Stomach (tissue), 9 donors: ENCODE measurements around the gene ARSG. TPM values are rescaled to one million over a fixed set of nuclear protein-coding genes. Genes with fewer than 3 reads are reported as not detected.
"Not testable (repeated sequence)": the region's sequence is repeated elsewhere in the genome, so short reads cannot be mapped to it uniquely, and the experiment has no call there.

ENCODE experiments used
- DNase-seq, 2 donors: peaks; one replicate each; pipeline versions ENCODE4 v3.0.0 to v3.0.0-alpha.2; 2013 to 2019
- H3K27ac ChIP-seq, 5 donors: fragments of 200-600 bp in 4 of 5; sonication (generic) in 4 of 5; one replicate each; pipeline ENCODE4 v1.5.1; 2013 to 2019; ENCODE audit warnings: mild to moderate bottlenecking in 1 of 5, moderate library complexity in 1 of 5
- H3K27me3 ChIP-seq, 3 donors: fragments of 200-600 bp; sonication (generic); one replicate each; pipeline ENCODE4 v1.5.1; 2017 to 2019; ENCODE audit warnings: mixed run types in 1 of 3
- H3K36me3 ChIP-seq, 4 donors: fragments of 200-600 bp; sonication (generic); 1 replicate in 3 of 4; 2 replicates in 1 of 4; pipeline ENCODE4 v1.5.1; 2016 to 2019
- H3K4me1 ChIP-seq, 4 donors: fragments of 200-600 bp; sonication (generic); one replicate each; pipeline ENCODE4 v1.5.1; 2016 to 2019
- H3K4me3 ChIP-seq, 4 donors: fragments of 200-600 bp; sonication (generic) in 3 of 4; one replicate each; pipeline ENCODE4 v1.5.1; 2016 to 2019; ENCODE audit warnings: mild to moderate bottlenecking in 1 of 4
- H3K9me3 ChIP-seq, 4 donors: fragments of 200-600 bp; sonication (generic); one replicate each; pipeline ENCODE4 v1.5.1; 2016 to 2019
- CTCF ChIP-seq, 7 experiments: fragments of 450-650 bp in 4 of 7; fragments of 200-600 bp in 3 of 7; sonication (generic) in 3 of 7; IDR thresholded peaks; one replicate each; pipeline ENCODE4 v1.5.1; 2016 to 2019; ENCODE audit warnings: antibody characterized with exemption in 7 of 7, control low read depth in 2 of 7, mild to moderate bottlenecking in 1 of 7
- EP300 ChIP-seq: sonication (generic); formaldehyde crosslinking; IDR thresholded peaks from one replicate; pipeline ENCODE4 v1.6.1; 2017; ENCODE audit warnings: antibody characterized with exemption
- POLR2A ChIP-seq, 4 donors: fragments of 450-650 bp; IDR thresholded peaks; one replicate each; pipeline ENCODE4 v1.6.1; 2016; ENCODE audit warnings: antibody characterized with exemption in 4 of 4, control low read depth in 2 of 4, mild to moderate bottlenecking in 1 of 4, moderate library complexity in 1 of 4
- POLR2AphosphoS5 ChIP-seq, 3 donors: sonication (generic); formaldehyde crosslinking; IDR thresholded peaks; one replicate each; pipeline ENCODE4 v1.6.1; 2016; ENCODE audit warnings: antibody characterized with exemption in 3 of 3
- WGBS, 5 donors: extraction: QIAGEN DNeasy Blood & Tissue Kit in 3 of 5; methylation state at CpG; one replicate each; pipeline versions ENCODE4 v1.1.5 to v1.1.7; 2013 to 2018; 5-methylcytosine and 5-hydroxymethylcytosine counted together
- intact Hi-C: fragments of 100-400 bp; cut with DNase I; formaldehyde crosslinking; loops from one replicate; pipeline ENCODE4 v1.15.1; 2023; ENCODE audit warnings: low total_unique reads
- polyA plus RNA-seq, 3 donors: library from polyadenylated mRNA; stranded (reverse); fragments of 200-250 nt; gene quantifications; one replicate each; pipeline ENCODE4 v1.2.3, GENCODE V29; 2013
- total RNA-seq, 5 donors: library from RNA; depleted of rRNA; stranded (reverse); fragments of >200 nt; gene quantifications; one replicate each; pipeline versions ENCODE4 v1.1.0 to v1.2.3, GENCODE V29; 2014 to 2016
- donor health status: healthy with polysubstance abuse.
- donor health status: Bipolar disorder and iron deficiency.
- donor health status: healthy.

ARSG gene
- total and polyA plus RNA-seq, 8 donors = 0.45 to 74.7 (median 2.4) TPM

DNA sequence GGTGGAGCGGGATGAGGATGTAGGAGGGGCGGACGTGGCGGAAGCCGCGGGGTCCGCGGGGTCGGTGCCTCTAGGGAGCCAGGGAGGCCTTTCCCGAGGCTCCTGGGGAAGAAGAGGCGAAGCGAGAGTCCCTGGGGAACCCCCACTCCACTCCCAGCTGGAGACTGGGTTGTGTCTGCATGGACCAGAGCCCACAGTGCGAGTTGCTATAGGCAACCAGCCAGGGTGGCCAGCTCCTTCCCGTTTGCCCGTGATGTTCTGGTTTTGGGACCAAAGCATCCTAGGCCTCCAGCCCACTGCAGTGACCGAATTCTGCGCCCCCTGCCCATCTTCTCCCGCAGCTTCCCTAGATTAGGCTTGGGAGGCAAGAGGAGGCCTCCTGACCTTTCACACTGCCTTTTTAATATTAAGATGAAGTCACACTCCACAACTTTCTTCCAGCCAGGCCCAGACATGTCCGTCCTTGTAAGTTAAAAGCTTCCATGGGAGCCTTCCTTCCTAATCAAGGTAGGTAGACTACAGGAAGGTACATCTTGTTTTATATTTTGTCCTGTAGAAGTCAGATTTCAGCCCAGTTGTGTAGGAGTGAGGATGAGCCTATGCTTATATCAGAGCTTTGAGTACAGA lies 43.0 kb upstream of the ARSG start:
- no peak for TF ChIP-seq POLR2A (IDR thresholded peaks at IDR 0.05)
- TF ChIP-seq EP300 = no peak
- TF ChIP-seq POLR2AphosphoS5 (IDR thresholded peaks at IDR 0.05) = no peak
- no peak for TF ChIP-seq CTCF (IDR thresholded peaks at IDR 0.05)
- DNase-seq = peak in 1 of 2 donors; percentile 49
- Histone ChIP-seq H3K4me3 (peak overlapping the region; percentile 56 to 91 (median 80)), H3K4me1 (peaks cover 8 to 30% (median 15%) of the 10 kb centered on the region in 4 donors), H3K27ac (peak overlapping the region; percentile 94 to 99 (median 98)), H3K27me3 (no peaks in the 10 kb centered on the region), H3K36me3 (peaks cover 0 to 26% (median 20%) of the 10 kb centered on the region in 4 donors), H3K9me3 (no peaks in the 10 kb centered on the region)
- intact Hi-C loops = no loop called here
- WGBS, 5 donors = 0 to 4% (median 1%) methylated on average over 7 to 19 of the region's 19 CpGs

GRCh38 chr17:68248891-68249290 lies 42.4 kb upstream of the ARSG start:
- Histone ChIP-seq H3K27ac (peak overlapping the region in 4 of 5 donors; percentile 94 to 99 (median 98)), H3K9me3 (no peaks in the 10 kb centered on the region), H3K4me3 (peak overlapping the region in 1 of 4 donors; percentile 56), H3K4me1 (peaks cover 8 to 30% (median 15%) of the 10 kb centered on the region in 4 donors), H3K27me3 (no peaks in the 10 kb centered on the region), H3K36me3 (peaks cover 0 to 31% (median 24%) of the 10 kb centered on the region in 4 donors)
- 57 to 76% (median 74%) methylated on average over 5 of the region's 5 CpGs for WGBS, 5 donors
- TF ChIP-seq CTCF (IDR thresholded peaks at IDR 0.05) = no peak
- TF ChIP-seq POLR2AphosphoS5 (IDR thresholded peaks at IDR 0.05) = no peak
- no peak for TF ChIP-seq EP300
- no peak for TF ChIP-seq POLR2A (IDR thresholded peaks at IDR 0.05)
- DNase-seq = no peak
- intact Hi-C loops = no loop called here

GRCh38 chr17:68249354-68249765 lies 41.9 kb upstream of the ARSG start:
- Histone ChIP-seq H3K27ac (peak overlapping the region; percentile 24 to 99 (median 98)), H3K4me3 (no peak overlapping the region), H3K4me1 (peaks cover 8 to 30% (median 15%) of the 10 kb centered on the region in 4 donors), H3K27me3 (no peaks in the 10 kb centered on the region), H3K36me3 (peaks cover 0 to 34% (median 28%) of the 10 kb centered on the region in 4 donors), H3K9me3 (no peaks in the 10 kb centered on the region)
- intact Hi-C loops = no loop called here
- no peak for DNase-seq
- TF ChIP-seq CTCF (IDR thresholded peaks at IDR 0.05) = no peak
- no peak for TF ChIP-seq POLR2AphosphoS5 (IDR thresholded peaks at IDR 0.05)
- TF ChIP-seq EP300 = no peak
- no peak for TF ChIP-seq POLR2A (IDR thresholded peaks at IDR 0.05)
- 56 to 68% (median 64%) methylated on average over 7 of the region's 7 CpGs for WGBS, 5 donors

GRCh38 chr17:68253426-68253825 lies 37.9 kb upstream of the ARSG start:
- DNase-seq, intact Hi-C loops, H3K27me3 ChIP-seq, H3K9me3 ChIP-seq, H3K4me3 ChIP-seq: not testable (repeated sequence)
- H3K36me3 ChIP-seq = peaks cover 3 to 62% (median 57%) of the 10 kb centered on the region in 4 donors
- peaks cover 2 to 42% (median 18%) of the 10 kb centered on the region in 4 donors for H3K4me1 ChIP-seq
- peak overlapping the region in 3 of 5 donors; percentile 10 to 39 (median 27) for H3K27ac ChIP-seq
- 76 to 82% (median 77%) methylated on average over 7 of the region's 7 CpGs for WGBS, 5 donors

GRCh38 chr17:68255151-68255550 lies 36.1 kb upstream of the ARSG start:
- Histone ChIP-seq H3K9me3 (no peaks in the 10 kb centered on the region), H3K27ac (peak overlapping the region in 3 of 5 donors; percentile 24 to 56 (median 29)), H3K4me3 (no peak overlapping the region), H3K4me1 (peaks cover 0 to 42% (median 17%) of the 10 kb centered on the region in 4 donors), H3K36me3 (peaks cover 3 to 62% (median 56%) of the 10 kb centered on the region in 4 donors), H3K27me3 (no peaks in the 10 kb centered on the region)
- no peak for TF ChIP-seq POLR2AphosphoS5 (IDR thresholded peaks at IDR 0.05)
- no peak for TF ChIP-seq CTCF (IDR thresholded peaks at IDR 0.05)
- TF ChIP-seq POLR2A (IDR thresholded peaks at IDR 0.05) = no peak
- no peak for TF ChIP-seq EP300
- 81 to 90% (median 85%) methylated on average over 4 of the region's 4 CpGs for WGBS, 5 donors
- DNase-seq = no peak
- intact Hi-C loops = no loop called here
